Measurements from ENCODE around the gene SCAI.
"Not testable (repeated sequence)": the region's sequence is repeated elsewhere in the genome, so short reads cannot be mapped to it uniquely, and the experiment has no call there.

SCAI gene

GRCh38 chr9:124964604-124965003 is 178.7 kb downstream of the SCAI start:
- ATAC-seq = no peak
- TF ChIP-seq ZNF565 (CRISPR knock-in tag; conservative IDR thresholded peaks at IDR 0.05; ENCODE audit: low read depth) (no peak), CSDC2 (CRISPR knock-in tag; IDR thresholded peaks at IDR 0.05) (no peak)

- TF ChIP-seq OSR1 (CRISPR knock-in tag; IDR thresholded peaks at IDR 0.05) = no peak
- ATAC-seq = no peak
These were observed 179.3 kb downstream of the SCAI start for GRCh38 chr9:124964056-124964455.

- no peak for TF ChIP-seq BACH2 (CRISPR knock-in tag; IDR thresholded peaks at IDR 0.05; ENCODE audit: borderline replicate concordance)
- no peak for TF ChIP-seq OSR1 (CRISPR knock-in tag; IDR thresholded peaks at IDR 0.05)
- no peak for TF ChIP-seq CSRNP3 (CRISPR knock-in tag; IDR thresholded peaks at IDR 0.05)
- ATAC-seq = no peak
These were observed 182.9 kb downstream of the SCAI start for GRCh38 chr9:124960409-124960752.

- ATAC-seq = not testable (repeated sequence)
These were observed 183.5 kb downstream of the SCAI start for GRCh38 chr9:124959671-124960408.

- ATAC-seq = no peak
- TF ChIP-seq ZNF70 (CRISPR knock-in tag; IDR thresholded peaks at IDR 0.05) (no peak), PPARA (CRISPR knock-in tag; IDR thresholded peaks at IDR 0.05; ENCODE audit: borderline replicate concordance) (no peak), SNAI2 (CRISPR knock-in tag; IDR thresholded peaks at IDR 0.05) (no peak), ESRRG (CRISPR knock-in tag; IDR thresholded peaks at IDR 0.05) (no peak), ZFP3 (CRISPR knock-in tag; IDR thresholded peaks at IDR 0.05) (no peak), TCF4 (CRISPR knock-in tag; IDR thresholded peaks at IDR 0.05; ENCODE audit: borderline replicate concordance) (no peak), ISL1 (CRISPR knock-in tag; IDR thresholded peaks at IDR 0.05) (no peak)
These were observed 189.1 kb downstream of the SCAI start for GRCh38 chr9:124954255-124954654.

GRCh38 chr9:124950050-124950718 is 193.1 kb downstream of the SCAI start:
- TF ChIP-seq TOX (CRISPR knock-in tag; IDR thresholded peaks at IDR 0.05; ENCODE audit: borderline replicate concordance) = no peak
- no peak for TF ChIP-seq ZNF70 (CRISPR knock-in tag; IDR thresholded peaks at IDR 0.05)
- TF ChIP-seq ZC3H10 (CRISPR knock-in tag; IDR thresholded peaks at IDR 0.05) = no peak
- TF ChIP-seq TSHZ2 (CRISPR knock-in tag; IDR thresholded peaks at IDR 0.05) = no peak
- no peak for TF ChIP-seq ESRRG (CRISPR knock-in tag; IDR thresholded peaks at IDR 0.05)
- no peak for TF ChIP-seq ZFP3 (CRISPR knock-in tag; IDR thresholded peaks at IDR 0.05)
- TF ChIP-seq ZFP30 (CRISPR knock-in tag; IDR thresholded peaks at IDR 0.05) = no peak
- no peak for TF ChIP-seq CSRNP3 (CRISPR knock-in tag; IDR thresholded peaks at IDR 0.05)
- no peak for TF ChIP-seq PPARA (CRISPR knock-in tag; IDR thresholded peaks at IDR 0.05; ENCODE audit: borderline replicate concordance)
- no peak for TF ChIP-seq PATZ1 (CRISPR knock-in tag; IDR thresholded peaks at IDR 0.05; ENCODE audit: borderline replicate concordance)
- no peak for TF ChIP-seq ZNF565 (CRISPR knock-in tag; conservative IDR thresholded peaks at IDR 0.05; ENCODE audit: low read depth)
- TF ChIP-seq CREB5 (CRISPR knock-in tag; IDR thresholded peaks at IDR 0.05; ENCODE audit: low read depth) = no peak
- no peak for TF ChIP-seq GLIS3 (CRISPR knock-in tag; IDR thresholded peaks at IDR 0.05)
- ATAC-seq = no peak

Measured in SK-N-SH treated with all-trans-retinoic acid at 6 μM for 48 hours (cell line).